Kidney glomerular epithelial cell (primary cell): ENCODE data around the gene SSTR1.

Source experiments
- DNase-seq: peaks from one replicate; lab custom pipeline; 2025; lab: John Stamatoyannopoulos, UW

Gene SSTR1

DNA sequence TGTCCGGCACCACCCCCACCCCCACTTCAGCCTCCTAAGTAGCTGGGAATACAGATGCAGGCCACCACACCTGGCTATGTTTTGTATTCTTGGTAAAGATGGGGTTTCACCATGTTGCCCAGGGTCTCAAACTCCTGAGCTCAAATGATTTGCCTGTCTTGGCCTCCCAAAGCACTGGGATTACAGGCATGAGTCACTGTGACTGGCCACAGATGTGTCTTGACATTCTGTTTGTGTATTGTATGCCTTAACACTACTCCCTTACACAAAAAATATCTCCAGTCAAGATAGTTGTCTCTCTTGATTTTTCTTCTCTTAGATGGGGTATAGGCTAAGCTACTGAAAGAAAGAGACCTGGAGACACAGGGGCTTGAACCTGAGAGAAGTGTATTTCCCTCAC lies 30.6 kb downstream of the SSTR1 start:
- DNase-seq: no peak

GRCh38 chr14:38238878-38239277 lies 31.2 kb downstream of the SSTR1 start:
- no peak for DNase-seq

GRCh38 chr14:38243696-38244240 lies 36.1 kb downstream of the SSTR1 start:
- DNase-seq: no peak

- DNase-seq: no peak
These were observed 40.8 kb downstream of the SSTR1 start for GRCh38 chr14:38248321-38249028.

DNA sequence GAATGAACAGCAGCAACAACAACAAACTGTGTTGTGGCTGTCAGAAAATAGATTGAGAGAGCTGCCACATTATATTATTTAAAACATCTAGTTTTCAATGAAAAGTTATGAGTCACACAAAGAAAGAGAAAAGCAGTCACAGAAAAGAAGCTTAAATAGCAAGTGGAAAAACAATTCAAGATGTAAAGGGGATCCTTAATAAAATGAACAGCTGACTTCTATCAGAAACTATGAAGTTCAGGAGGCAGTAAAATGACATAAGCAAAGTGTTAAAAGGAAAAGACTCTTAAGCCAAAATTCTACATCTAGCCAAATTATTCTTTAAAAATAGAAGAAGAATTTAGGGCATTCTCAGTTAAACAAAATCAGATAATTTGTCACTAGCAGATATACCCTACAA lies 42.6 kb downstream of the SSTR1 start:
- no peak for DNase-seq

DNA sequence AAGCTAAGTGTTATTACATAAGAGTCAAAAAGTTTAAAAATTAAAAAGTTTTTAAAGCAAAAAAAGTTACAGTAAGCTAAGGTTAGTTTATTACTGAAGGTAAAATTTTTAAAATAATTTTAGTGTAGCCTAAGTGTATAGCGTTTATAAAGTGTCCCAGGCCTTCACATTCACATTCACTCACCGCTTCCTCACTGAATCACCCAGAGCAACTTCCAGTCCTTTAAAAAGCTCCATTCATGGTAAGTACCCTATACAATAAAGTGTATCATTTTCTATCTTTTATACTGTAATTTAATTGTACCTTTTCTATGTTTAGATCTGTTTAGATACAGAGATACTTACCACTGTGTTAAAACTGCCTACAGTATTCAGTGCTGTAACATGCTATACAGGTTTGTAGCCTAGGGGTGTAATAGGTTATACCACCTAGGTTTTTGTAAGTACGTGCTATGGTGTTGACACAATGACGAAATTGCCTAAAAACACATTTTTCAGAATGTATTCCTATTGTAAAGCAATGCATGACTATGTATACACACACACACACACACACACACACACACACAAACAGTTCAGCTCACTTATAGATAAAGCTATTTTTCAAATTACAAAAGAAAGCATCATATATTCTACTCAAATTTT lies 44.5 kb downstream of the SSTR1 start:
- DNase-seq: no peak

- DNase-seq: no peak
These were observed 46.0 kb downstream of the SSTR1 start for GRCh38 chr14:38253676-38254075.

- peak; percentile 2 for DNase-seq
These were observed 47.1 kb downstream of the SSTR1 start for GRCh38 chr14:38254571-38255407.

- no peak for DNase-seq
These were observed 47.6 kb downstream of the SSTR1 start for GRCh38 chr14:38255408-38255672.

DNA sequence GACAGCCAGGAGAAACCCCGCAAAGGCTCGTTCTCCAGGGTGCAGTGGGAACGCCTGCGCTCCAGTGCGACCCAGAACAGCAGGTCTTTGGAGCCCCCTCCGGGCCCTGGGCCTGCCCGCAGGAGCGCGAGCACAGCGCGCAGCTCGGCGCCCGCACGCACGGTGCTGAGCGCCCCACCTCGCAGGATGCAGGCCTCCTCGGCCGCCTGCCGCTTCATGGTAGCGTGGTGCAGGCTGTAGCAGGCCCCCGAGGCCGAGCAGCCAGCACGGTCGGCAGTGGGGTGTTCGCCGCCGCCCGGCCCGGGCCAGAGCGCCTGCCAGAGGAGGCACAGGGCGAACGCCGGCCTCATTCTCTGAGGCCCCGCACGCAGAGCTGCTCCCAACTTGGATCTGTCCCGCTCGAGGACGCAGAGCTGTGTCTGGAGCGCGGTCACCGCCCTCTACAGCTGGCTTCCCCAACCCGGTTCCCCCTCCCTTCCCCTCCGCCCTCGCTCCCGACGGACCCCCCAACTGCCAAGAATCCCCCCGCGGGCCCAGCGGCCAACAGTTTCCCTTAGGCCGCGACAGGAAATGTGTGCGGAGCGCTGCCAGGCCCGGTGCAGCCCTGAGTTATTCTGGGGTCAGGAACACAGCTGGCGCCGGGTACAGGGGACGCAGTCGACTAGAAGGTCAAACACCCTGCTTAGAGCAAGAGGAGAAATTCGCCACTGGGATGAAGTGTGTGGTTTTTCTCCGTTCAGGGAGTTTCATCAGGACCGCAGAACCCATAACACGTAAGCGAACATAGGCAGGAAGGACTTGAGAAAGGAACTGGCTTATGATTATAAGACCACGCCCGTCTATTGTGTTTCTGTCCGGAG lies 48.2 kb downstream of the SSTR1 start, which contains the start of gene CLEC14A:
TSS of gene CLEC14A (minus strand) at position 421 of the 860 bp plus-strand sequence. CDS start at position 350, 71 bp downstream.
- DNase-seq: no peak

GRCh38 chr14:38256533-38256840 lies 48.8 kb downstream of the SSTR1 start:
- no peak for DNase-seq

- peak; percentile 41 for DNase-seq
These were observed 49.8 kb downstream of the SSTR1 start for GRCh38 chr14:38257507-38257906.

DNA sequence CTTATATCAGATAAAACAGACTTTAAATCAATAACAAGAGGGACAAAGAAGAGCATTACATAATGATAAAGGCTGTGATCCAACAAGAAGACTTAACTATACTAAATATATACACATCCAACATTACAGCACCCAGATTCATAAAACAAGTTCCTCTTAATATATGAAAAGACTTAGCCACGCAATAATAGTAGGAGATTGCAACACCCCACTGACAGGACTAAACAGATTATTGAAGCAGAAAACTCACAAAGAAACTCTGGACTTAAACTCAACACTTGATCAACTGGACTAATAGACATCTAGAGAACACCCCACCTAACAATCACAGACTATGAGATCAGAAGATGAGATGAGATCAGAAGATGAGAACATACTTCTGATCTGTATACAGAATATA lies 53.9 kb downstream of the SSTR1 start:
- DNase-seq: no peak
